ENCODE measurements around the gene ALDH1A2.
A peak's percentile ranks its signal among the peaks of the same experiment; 100 is the strongest.

ALDH1A2 gene

DNA sequence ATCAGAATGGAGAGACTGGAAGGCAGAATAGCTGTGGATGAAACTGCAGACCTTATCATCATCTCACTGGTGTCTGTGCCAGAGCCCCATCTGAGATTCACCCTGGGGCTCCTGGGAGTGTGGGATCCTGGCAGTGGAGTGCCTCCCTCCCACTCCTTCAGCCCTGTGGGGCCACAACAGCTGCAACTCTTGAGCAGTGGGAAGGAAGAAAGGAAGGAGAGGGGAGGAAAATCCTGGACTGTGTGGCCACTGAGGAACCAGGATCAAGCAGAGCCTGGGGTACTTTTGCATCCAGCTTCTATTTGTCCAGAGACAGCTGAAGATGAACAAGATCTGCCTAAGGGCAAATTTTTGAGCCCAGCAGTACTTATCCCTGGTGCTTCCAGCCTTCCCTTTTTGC, 13.1 kb upstream of the ALDH1A2 start:
- Histone ChIP-seq H3K36me3 (ENCODE audit: control insufficient read depth, insufficient read depth, low read length) (no peaks in the 10 kb centered on the region), H3K27me3 (replicated peaks; ENCODE audit: control insufficient read depth, insufficient read depth, low read length) (no peaks in the 10 kb centered on the region; the same call in none of the 2 replicates), H3K4me3 (replicated peaks; ENCODE audit: low read depth, low read length) (no peak overlapping the region)
- DNase-seq (ENCODE audit: extremely low read depth, insufficient read length): no peak
- TF ChIP-seq CTCF (IDR thresholded peaks at IDR 0.05; ENCODE audit: insufficient read depth, low read length, poor library complexity, severe bottlenecking): no peak

GRCh38 chr15:58077427-58077826, 11.9 kb upstream of the ALDH1A2 start:
- H3K4me3 ChIP-seq (replicated peaks; ENCODE audit: low read depth, low read length): no peak overlapping the region
- TF ChIP-seq CTCF (IDR thresholded peaks at IDR 0.05; ENCODE audit: insufficient read depth, low read length, poor library complexity, severe bottlenecking): peak; percentile 27
- no peak for DNase-seq (ENCODE audit: extremely low read depth, insufficient read length)
- H3K27me3 ChIP-seq (replicated peaks; ENCODE audit: control insufficient read depth, insufficient read depth, low read length): no peaks in the 10 kb centered on the region; the same call in none of the 2 replicates
- no peaks in the 10 kb centered on the region for H3K36me3 ChIP-seq (ENCODE audit: control insufficient read depth, insufficient read depth, low read length)

DNA sequence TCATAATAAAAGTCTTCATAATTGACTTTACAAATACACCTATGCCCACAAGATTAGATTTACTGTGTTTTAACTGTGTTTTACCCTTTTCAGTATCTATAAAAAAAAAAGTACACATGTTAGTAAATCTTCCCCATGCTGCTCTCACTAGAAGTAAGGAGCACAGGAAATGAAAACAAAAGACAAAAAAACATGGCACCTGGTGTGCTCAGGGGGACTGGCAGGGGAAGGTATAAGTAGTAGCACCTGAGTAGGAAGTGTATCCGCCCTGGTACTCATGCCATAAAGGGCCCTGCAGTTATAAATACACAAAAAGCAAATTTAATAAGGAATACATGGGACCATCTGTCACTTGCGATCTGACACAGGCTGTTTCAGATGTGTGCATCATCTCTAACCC, 8.9 kb upstream of the ALDH1A2 start:
- DNase-seq (ENCODE audit: extremely low read depth, insufficient read length): no peak
- Histone ChIP-seq H3K4me3 (replicated peaks; ENCODE audit: low read depth, low read length) (no peak overlapping the region), H3K36me3 (ENCODE audit: control insufficient read depth, insufficient read depth, low read length) (no peaks in the 10 kb centered on the region), H3K27me3 (replicated peaks; ENCODE audit: control insufficient read depth, insufficient read depth, low read length) (no peaks in the 10 kb centered on the region; the same call in none of the 2 replicates)
- no peak for TF ChIP-seq CTCF (IDR thresholded peaks at IDR 0.05; ENCODE audit: insufficient read depth, low read length, poor library complexity, severe bottlenecking)

GRCh38 chr15:58070801-58071418, 5.4 kb upstream of the ALDH1A2 start:
- DNase-seq (ENCODE audit: extremely low read depth, insufficient read length): no peak
- Histone ChIP-seq H3K27me3 (replicated peaks; ENCODE audit: control insufficient read depth, insufficient read depth, low read length) (no peaks in the 10 kb centered on the region; the same call in 1 of the 2 replicates), H3K4me3 (replicated peaks; ENCODE audit: low read depth, low read length) (no peak overlapping the region), H3K36me3 (ENCODE audit: control insufficient read depth, insufficient read depth, low read length) (no peaks in the 10 kb centered on the region)
- peak; percentile 85 for TF ChIP-seq CTCF (IDR thresholded peaks at IDR 0.05; ENCODE audit: insufficient read depth, low read length, poor library complexity, severe bottlenecking)

GRCh38 chr15:58069008-58069407, 3.5 kb upstream of the ALDH1A2 start:
- no peak overlapping the region for H3K4me3 ChIP-seq (replicated peaks; ENCODE audit: low read depth, low read length)
- DNase-seq (ENCODE audit: extremely low read depth, insufficient read length): no peak
- no peaks in the 10 kb centered on the region; the same call in 1 of the 2 replicates for H3K27me3 ChIP-seq (replicated peaks; ENCODE audit: control insufficient read depth, insufficient read depth, low read length)
- no peaks in the 10 kb centered on the region for H3K36me3 ChIP-seq (ENCODE audit: control insufficient read depth, insufficient read depth, low read length)
- TF ChIP-seq CTCF (IDR thresholded peaks at IDR 0.05; ENCODE audit: insufficient read depth, low read length, poor library complexity, severe bottlenecking): no peak
